BE2C (cell line): ENCODE measurements around the gene DAPK1.

Source experiments
- DNase-seq: peaks from one replicate; pipeline ENCODE4 v3.0.0-alpha.2; 2020
- H3K27me3 ChIP-seq: fragments of 250-450 bp; sonication (Bioruptor Pico); 2 replicates; pipeline ENCODE4 v1.5.1; 2020; ENCODE audit warnings: mild to moderate bottlenecking
- H3K36me3 ChIP-seq: fragments of 250-450 bp; sonication (Bioruptor Pico); 2 replicates; pipeline ENCODE4 v1.5.1; 2020; ENCODE audit warnings: mild to moderate bottlenecking
- H3K4me1 ChIP-seq: fragments of 250-450 bp; sonication (Bioruptor Pico); 2 replicates; pipeline ENCODE4 v1.5.1; 2020
- H3K4me3 ChIP-seq: 2 replicates; pipeline ENCODE4 v1.5.1; 2011; ENCODE audit warnings: low read depth, low read length
- H3K9me3 ChIP-seq: fragments of 250-450 bp; sonication (Bioruptor Pico); 2 replicates; pipeline ENCODE4 v1.5.1; 2020
- TF ChIP-seq, protein P1 (sequence below): IDR thresholded peaks from 2 replicates; pipeline ENCODE4 v1.5.1; 2012; ENCODE audit warnings: mild to moderate bottlenecking, low read depth, low read length

The DAPK1 gene

DNA sequence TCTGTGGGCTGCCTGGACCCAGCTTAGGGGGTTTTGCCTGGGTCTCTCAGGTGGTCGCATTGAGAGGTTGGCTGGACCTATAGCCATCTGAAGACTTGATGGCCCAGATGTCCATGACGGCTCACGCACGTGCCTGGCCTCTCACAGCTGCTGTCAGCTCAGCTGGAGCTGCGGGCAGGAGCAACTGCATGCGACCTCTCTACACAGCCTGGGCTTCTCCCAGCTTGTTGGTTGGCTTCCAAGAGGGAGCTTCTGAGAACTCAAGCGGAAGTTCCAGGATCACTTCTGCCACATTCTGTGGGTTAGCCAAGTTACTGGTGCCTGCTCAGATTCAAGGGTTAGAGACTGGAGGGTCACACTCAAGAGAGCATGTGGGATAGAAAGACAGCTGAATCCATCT lies 99.2 kb downstream of the DAPK1 start:
- peaks cover 39% of the 10 kb centered on the region for H3K4me1 ChIP-seq
- H3K4me3 ChIP-seq: no peak overlapping the region
- H3K36me3 ChIP-seq: no peaks in the 10 kb centered on the region
- no peak for DNase-seq
- no peaks in the 10 kb centered on the region for H3K27me3 ChIP-seq
- TF ChIP-seq, protein P1, sequence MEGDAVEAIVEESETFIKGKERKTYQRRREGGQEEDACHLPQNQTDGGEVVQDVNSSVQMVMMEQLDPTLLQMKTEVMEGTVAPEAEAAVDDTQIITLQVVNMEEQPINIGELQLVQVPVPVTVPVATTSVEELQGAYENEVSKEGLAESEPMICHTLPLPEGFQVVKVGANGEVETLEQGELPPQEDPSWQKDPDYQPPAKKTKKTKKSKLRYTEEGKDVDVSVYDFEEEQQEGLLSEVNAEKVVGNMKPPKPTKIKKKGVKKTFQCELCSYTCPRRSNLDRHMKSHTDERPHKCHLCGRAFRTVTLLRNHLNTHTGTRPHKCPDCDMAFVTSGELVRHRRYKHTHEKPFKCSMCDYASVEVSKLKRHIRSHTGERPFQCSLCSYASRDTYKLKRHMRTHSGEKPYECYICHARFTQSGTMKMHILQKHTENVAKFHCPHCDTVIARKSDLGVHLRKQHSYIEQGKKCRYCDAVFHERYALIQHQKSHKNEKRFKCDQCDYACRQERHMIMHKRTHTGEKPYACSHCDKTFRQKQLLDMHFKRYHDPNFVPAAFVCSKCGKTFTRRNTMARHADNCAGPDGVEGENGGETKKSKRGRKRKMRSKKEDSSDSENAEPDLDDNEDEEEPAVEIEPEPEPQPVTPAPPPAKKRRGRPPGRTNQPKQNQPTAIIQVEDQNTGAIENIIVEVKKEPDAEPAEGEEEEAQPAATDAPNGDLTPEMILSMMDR: no peak
- no peaks in the 10 kb centered on the region for H3K9me3 ChIP-seq

DNA sequence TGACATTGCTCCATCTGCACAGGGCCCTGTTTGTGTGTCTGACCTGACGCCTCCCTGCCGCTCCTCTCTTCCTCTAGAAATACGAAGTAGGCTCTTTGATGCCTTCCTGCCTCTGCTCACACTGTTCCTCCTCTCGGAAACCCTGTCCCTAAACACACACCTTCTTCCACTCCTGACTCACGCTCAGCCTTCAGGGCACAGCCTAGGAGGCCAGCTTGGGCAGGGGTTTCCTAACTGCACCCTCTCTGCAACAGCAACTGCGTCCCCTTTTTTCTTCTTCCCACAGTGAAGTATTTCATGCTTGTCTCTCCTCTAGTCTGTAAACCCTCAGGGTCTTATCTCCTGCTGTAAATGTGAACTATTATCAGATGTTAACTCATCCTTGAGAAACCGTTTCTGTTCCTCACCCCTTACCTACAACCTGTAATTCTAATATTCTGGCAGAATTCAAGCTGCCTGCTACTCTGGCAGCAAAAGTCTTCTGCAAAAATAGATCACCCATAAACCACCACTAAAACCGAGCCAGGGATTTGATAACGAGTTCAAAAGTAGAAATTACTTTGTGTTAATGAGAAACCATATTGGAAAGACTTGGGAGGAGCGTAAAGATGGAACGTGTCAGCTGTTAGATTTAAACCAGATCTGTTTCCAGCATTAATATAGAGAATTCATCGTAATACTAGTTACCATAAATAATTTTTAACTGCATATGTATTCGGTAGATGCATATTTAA lies 100.2 kb downstream of the DAPK1 start:
- no peak for DNase-seq
- Histone ChIP-seq H3K36me3 (no peaks in the 10 kb centered on the region), H3K4me3 (no peak overlapping the region), H3K9me3 (no peaks in the 10 kb centered on the region), H3K4me1 (peaks cover 28% of the 10 kb centered on the region), H3K27me3 (no peaks in the 10 kb centered on the region)
- TF ChIP-seq, protein P1: no peak

DNA sequence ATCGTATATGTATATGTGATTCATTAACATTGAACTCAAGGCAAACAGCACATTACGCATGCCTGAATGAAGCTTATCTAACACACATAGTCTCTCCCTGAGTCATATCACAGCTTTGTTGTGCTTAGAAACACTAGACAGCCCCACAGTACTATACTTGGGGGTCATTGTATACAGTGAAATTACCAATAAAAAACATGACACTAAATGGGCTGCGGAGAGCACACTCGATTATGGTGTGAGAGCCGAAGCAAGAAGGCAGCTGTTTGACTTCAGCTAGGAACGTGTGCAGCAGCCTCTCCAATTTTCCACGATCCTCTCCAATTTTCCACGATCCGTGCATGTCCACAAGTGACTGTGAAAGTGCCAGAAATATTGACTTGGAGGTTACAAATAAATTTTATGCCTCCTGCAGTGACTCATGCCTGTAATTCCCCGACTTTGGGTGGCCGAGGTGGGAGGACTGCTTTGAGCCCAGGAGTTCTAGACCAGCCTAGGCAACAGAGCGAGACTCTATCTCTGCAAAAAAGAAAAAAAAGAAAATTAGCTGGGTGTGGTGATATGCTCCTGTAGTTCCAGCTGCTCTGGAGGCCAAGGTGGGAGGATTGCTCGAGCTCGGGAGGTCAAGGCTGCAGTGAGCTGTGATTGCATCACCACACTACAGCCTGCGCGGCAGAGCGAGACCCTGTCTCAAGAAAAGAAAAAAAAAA lies 102.4 kb downstream of the DAPK1 start:
- H3K36me3 ChIP-seq: peaks cover 2% of the 10 kb centered on the region; the same call in 1 of the 2 replicates
- DNase-seq: no peak
- no peaks in the 10 kb centered on the region for H3K9me3 ChIP-seq
- TF ChIP-seq, protein P1: no peak
- H3K27me3 ChIP-seq: no peaks in the 10 kb centered on the region
- H3K4me3 ChIP-seq: no peak overlapping the region
- H3K4me1 ChIP-seq: peaks cover 21% of the 10 kb centered on the region

DNA sequence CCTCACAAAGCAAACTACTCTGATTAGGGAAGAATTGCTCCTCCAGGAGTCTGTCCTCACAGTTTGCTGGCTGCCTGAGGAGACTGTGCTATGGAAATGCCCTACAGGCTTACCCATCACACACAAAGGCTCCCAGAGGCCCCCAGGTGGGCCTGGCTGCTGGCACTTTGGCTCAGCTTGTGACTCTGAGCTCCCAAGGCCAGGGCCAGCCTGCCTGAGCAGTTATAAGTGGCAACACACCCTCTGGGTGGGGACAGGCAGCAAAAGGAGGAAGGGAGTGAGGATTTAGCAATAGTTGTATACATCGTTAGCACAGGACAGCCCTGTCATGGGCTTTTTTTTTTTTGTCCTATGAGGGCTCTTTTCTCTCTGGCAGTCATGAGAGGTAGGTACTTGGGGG lies 103.5 kb downstream of the DAPK1 start:
- peaks cover 4% of the 10 kb centered on the region; the same call in 1 of the 2 replicates for H3K36me3 ChIP-seq
- no peaks in the 10 kb centered on the region for H3K27me3 ChIP-seq
- peak; percentile 14 for DNase-seq
- peaks cover 21% of the 10 kb centered on the region for H3K4me1 ChIP-seq
- TF ChIP-seq, protein P1: no peak
- no peak overlapping the region for H3K4me3 ChIP-seq
- no peaks in the 10 kb centered on the region for H3K9me3 ChIP-seq

DNA sequence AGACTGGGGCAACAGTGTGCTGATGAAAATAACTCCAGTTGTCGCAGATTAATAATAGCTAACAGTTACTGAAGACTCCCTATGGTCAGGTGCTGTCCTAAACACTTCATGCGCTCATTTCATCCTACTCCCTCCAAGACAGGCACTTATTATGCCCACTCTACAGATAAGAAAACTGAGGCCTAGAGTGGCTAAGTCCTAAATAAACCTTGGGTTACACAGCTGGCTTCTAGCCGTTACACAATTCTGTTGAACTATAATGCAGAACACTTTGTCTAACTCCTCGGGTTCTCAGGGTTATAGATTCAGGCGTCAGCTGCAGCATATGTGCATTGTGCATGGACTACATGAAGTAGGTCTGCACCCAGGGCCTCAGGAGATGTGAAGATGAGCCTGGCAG lies 103.9 kb downstream of the DAPK1 start:
- DNase-seq: no peak
- TF ChIP-seq, protein P1: no peak
- H3K4me1 ChIP-seq: peaks cover 21% of the 10 kb centered on the region
- H3K36me3 ChIP-seq: peaks cover 4% of the 10 kb centered on the region; the same call in 1 of the 2 replicates
- no peak overlapping the region for H3K4me3 ChIP-seq
- H3K27me3 ChIP-seq: no peaks in the 10 kb centered on the region
- no peaks in the 10 kb centered on the region for H3K9me3 ChIP-seq

DNA sequence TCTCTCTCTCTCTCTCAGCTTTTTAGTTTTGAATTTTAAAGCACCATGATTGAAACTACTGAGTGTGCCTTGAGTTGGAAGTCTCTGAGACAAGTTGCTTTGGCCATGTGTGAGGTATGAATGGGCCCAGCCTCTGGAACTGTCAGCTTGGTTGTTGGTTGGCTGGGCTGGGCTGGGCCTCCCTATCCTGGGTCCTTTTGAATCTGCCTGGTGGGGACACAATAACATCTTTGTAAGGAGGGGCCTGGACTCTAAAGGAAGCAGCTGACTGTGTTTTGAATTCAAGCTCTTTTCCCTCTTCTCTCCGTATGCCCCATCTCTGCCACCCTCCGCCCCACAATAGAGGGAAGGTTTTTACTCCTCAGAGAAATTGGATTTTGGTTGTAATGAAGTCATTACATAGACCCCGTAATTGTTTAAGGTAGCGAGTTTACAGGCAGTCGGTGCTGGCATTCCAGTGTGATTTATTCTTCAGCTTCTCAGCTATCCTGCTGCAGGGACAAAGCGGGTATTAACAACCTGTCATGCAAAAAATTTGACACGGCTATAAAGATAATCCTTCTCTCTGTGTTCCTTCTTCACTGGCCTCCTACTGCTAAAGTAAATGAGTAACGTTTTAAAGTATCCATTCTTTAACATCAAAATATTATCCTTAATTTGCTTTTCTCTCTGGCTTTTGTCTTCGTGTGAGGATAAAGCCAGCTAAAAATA lies 105.4 kb downstream of the DAPK1 start:
- Histone ChIP-seq H3K27me3 (no peaks in the 10 kb centered on the region), H3K4me3 (no peak overlapping the region), H3K9me3 (no peaks in the 10 kb centered on the region), H3K36me3 (peaks cover 15% of the 10 kb centered on the region), H3K4me1 (peaks cover 16% of the 10 kb centered on the region)
- no peak for DNase-seq
- TF ChIP-seq, protein P1: no peak
